ENCODE results near the gene TMEM163. TPM values are rescaled to one million over a fixed set of nuclear protein-coding genes. Genes with fewer than 3 reads are reported as not detected.

Gene TMEM163
- polyA plus RNA-seq, 1 donor from 2014 or later: 3.5 TPM

DNA sequence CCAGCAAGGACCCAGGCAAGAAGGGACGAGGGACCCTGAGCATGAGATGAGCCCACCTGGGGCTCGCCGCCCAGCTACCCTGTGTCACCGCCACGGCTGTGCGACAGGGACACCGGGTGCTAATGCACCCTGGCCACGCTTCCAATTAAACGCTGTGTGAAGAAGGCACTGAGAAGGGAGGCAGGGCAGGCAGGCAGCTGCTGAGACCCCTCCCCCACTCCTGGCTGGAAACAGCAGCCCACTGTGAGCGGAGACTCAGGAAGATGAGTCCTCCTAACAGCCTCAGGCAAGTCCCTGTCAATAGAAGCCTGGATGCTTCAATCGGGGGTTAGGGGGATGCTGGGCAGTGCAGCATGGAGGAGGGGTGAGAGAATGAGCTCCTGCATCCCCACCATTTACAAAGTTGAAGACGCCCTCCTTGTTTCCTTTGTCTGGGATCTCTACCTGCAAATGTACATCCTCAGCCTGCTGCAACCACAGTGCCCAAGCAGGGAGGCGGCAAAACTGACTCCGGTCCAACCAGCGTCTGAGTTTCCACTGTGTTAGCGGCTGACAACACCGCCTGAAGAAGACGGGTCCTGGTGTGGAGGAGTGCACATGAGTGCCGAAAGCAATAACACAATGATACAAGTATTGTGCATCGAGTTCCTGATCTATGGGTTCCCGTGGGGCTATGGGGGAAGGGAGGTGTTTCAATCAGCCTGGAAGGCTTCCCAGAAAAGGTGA is 12.8 kb downstream of the TMEM163 start:
- H3K4me3 ChIP-seq (ENCODE audit: low read length): no peak overlapping the region
- no peaks in the 10 kb centered on the region for H4K20me1 ChIP-seq (ENCODE audit: insufficient read depth)
- no peaks in the 10 kb centered on the region for H3K79me2 ChIP-seq (replicated peaks; ENCODE audit: insufficient read depth, low read length)
- no peaks in the 10 kb centered on the region for H3K27me3 ChIP-seq (ENCODE audit: insufficient read depth, low read depth, low read length)
- TF ChIP-seq EZH2 (IDR thresholded peaks at IDR 0.05; ENCODE audit: borderline replicate concordance, insufficient read depth, low read length, poor library complexity, severe bottlenecking): no peak
- TF ChIP-seq, protein P1, sequence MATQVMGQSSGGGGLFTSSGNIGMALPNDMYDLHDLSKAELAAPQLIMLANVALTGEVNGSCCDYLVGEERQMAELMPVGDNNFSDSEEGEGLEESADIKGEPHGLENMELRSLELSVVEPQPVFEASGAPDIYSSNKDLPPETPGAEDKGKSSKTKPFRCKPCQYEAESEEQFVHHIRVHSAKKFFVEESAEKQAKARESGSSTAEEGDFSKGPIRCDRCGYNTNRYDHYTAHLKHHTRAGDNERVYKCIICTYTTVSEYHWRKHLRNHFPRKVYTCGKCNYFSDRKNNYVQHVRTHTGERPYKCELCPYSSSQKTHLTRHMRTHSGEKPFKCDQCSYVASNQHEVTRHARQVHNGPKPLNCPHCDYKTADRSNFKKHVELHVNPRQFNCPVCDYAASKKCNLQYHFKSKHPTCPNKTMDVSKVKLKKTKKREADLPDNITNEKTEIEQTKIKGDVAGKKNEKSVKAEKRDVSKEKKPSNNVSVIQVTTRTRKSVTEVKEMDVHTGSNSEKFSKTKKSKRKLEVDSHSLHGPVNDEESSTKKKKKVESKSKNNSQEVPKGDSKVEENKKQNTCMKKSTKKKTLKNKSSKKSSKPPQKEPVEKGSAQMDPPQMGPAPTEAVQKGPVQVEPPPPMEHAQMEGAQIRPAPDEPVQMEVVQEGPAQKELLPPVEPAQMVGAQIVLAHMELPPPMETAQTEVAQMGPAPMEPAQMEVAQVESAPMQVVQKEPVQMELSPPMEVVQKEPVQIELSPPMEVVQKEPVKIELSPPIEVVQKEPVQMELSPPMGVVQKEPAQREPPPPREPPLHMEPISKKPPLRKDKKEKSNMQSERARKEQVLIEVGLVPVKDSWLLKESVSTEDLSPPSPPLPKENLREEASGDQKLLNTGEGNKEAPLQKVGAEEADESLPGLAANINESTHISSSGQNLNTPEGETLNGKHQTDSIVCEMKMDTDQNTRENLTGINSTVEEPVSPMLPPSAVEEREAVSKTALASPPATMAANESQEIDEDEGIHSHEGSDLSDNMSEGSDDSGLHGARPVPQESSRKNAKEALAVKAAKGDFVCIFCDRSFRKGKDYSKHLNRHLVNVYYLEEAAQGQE (IDR thresholded peaks at IDR 0.05; ENCODE audit: borderline replicate concordance): no peak
- no peaks in the 10 kb centered on the region for H3F3A ChIP-seq (ENCODE audit: insufficient read depth, low read length, poor library complexity, severe bottlenecking)
- H3K9me2 ChIP-seq (ENCODE audit: insufficient read depth, low read length): no peaks in the 10 kb centered on the region
- no peak overlapping the region for H3K4me2 ChIP-seq (ENCODE audit: low read length)
- no peak overlapping the region for H2AFZ ChIP-seq (ENCODE audit: low read depth, low read length)
- H3K27ac ChIP-seq (ENCODE audit: low read length): no peak overlapping the region
- no peak overlapping the region for H3K9ac ChIP-seq (ENCODE audit: low read length)
- H3K9me3 ChIP-seq (ENCODE audit: low read length): no peaks in the 10 kb centered on the region
- no peaks in the 10 kb centered on the region for H3K36me3 ChIP-seq (ENCODE audit: insufficient read depth, low read length)

GRCh38 chr2:134704173-134704572 is 14.6 kb downstream of the TMEM163 start:
- Histone ChIP-seq H3K9me3 (ENCODE audit: low read length) (no peaks in the 10 kb centered on the region), H4K20me1 (ENCODE audit: insufficient read depth) (no peaks in the 10 kb centered on the region), H2AFZ (ENCODE audit: low read depth, low read length) (no peak overlapping the region), H3K4me3 (ENCODE audit: low read length) (no peak overlapping the region), H3K36me3 (ENCODE audit: insufficient read depth, low read length) (no peaks in the 10 kb centered on the region), H3K9ac (ENCODE audit: low read length) (no peak overlapping the region), H3K4me2 (ENCODE audit: low read length) (no peak overlapping the region), H3K27ac (ENCODE audit: low read length) (no peak overlapping the region), H3K9me2 (ENCODE audit: insufficient read depth, low read length) (no peaks in the 10 kb centered on the region), H3F3A (ENCODE audit: insufficient read depth, low read length, poor library complexity, severe bottlenecking) (no peaks in the 10 kb centered on the region), H3K27me3 (ENCODE audit: insufficient read depth, low read depth, low read length) (no peaks in the 10 kb centered on the region), H3K79me2 (replicated peaks; ENCODE audit: insufficient read depth, low read length) (no peaks in the 10 kb centered on the region)
- TF ChIP-seq, protein P1 (IDR thresholded peaks at IDR 0.05; ENCODE audit: borderline replicate concordance): no peak
- TF ChIP-seq SMC3 (conservative IDR thresholded peaks at IDR 0.05; ENCODE audit: poor library complexity): no peak
- TF ChIP-seq EP300 (conservative IDR thresholded peaks at IDR 0.05; ENCODE audit: poor library complexity, severe bottlenecking): no peak
- TF ChIP-seq POLR2AphosphoS5 (IDR thresholded peaks at IDR 0.05): no peak
- TF ChIP-seq TAF1 (IDR thresholded peaks at IDR 0.05; ENCODE audit: low read depth): no peak
- no peak for TF ChIP-seq CTCF (IDR thresholded peaks at IDR 0.05; ENCODE audit: poor library complexity, severe bottlenecking)
- TF ChIP-seq MXI1 (conservative IDR thresholded peaks at IDR 0.05; ENCODE audit: poor library complexity, severe bottlenecking): no peak
- TF ChIP-seq EZH2 (IDR thresholded peaks at IDR 0.05; ENCODE audit: borderline replicate concordance, insufficient read depth, low read length, poor library complexity, severe bottlenecking): no peak
- no peak for TF ChIP-seq RAD21 (conservative IDR thresholded peaks at IDR 0.05)
